ENCODE results near the gene SHC2. TPM values are rescaled to one million over a fixed set of nuclear protein-coding genes. Genes with fewer than 3 reads are reported as not detected.
"Not testable (repeated sequence)": the region's sequence is repeated elsewhere in the genome, so short reads cannot be mapped to it uniquely, and the experiment has no call there.

Gene SHC2
- total and polyA plus RNA-seq, 8 donors: 16.0 to 34.5 (median 20.2) TPM

DNA sequence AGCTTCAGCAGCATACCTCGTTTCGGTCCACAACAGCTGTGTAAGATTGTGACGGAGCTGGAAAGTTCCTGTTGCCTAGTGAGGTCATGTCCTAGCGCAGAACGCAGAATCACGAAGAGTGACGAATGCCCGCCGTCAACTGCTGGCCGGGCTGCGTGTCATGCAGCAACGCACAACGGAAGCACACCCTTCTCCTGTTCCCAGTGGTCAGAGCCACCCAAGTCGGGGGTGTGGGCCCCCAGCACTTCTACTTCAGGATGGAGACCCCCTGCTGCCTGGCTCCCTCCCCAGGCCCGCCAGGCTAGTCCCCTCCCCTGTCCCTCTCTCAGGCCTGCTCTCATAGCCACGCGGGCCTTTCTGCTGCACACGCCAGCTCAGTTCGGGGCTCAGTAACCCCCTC lies 77.8 kb downstream of the SHC2 start:
- Histone ChIP-seq H3K4me3 (no peak overlapping the region), H3K9me3 (no peaks in the 10 kb centered on the region), H3K36me3 (no peaks in the 10 kb centered on the region), H3K27ac (no peak overlapping the region), H3K4me1 (no peaks in the 10 kb centered on the region), H3K27me3 (peaks cover 18 to 43% of the 10 kb centered on the region in 2 donors)
- ATAC-seq (no peak), DNase-seq (no peak)
- TF ChIP-seq, protein P1, sequence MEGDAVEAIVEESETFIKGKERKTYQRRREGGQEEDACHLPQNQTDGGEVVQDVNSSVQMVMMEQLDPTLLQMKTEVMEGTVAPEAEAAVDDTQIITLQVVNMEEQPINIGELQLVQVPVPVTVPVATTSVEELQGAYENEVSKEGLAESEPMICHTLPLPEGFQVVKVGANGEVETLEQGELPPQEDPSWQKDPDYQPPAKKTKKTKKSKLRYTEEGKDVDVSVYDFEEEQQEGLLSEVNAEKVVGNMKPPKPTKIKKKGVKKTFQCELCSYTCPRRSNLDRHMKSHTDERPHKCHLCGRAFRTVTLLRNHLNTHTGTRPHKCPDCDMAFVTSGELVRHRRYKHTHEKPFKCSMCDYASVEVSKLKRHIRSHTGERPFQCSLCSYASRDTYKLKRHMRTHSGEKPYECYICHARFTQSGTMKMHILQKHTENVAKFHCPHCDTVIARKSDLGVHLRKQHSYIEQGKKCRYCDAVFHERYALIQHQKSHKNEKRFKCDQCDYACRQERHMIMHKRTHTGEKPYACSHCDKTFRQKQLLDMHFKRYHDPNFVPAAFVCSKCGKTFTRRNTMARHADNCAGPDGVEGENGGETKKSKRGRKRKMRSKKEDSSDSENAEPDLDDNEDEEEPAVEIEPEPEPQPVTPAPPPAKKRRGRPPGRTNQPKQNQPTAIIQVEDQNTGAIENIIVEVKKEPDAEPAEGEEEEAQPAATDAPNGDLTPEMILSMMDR (IDR thresholded peaks at IDR 0.05): no peak
- intact Hi-C loops (cut with DNase I): no loop called here

DNA sequence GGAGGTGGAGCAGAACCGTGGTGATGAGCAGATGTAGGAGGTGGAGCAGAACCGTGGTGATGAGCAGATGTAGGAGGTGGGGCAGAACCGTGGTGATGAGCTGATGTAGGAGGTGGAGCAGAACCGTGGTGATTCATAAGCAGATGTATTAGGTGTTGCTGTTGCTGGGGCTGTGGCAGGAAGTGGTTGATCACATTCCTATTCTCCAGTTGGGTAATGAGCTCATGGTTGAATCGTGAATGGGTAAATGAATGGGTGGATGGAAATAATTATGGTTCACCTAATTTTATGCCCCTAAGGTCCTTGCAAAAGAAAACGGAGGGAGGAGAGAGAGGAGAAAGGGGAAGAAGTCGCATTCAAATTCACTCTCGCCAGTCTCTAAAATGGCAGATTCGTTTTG lies 78.3 kb downstream of the SHC2 start:
- H3K4me3 ChIP-seq; H3K36me3 ChIP-seq; DNase-seq; H3K9me3 ChIP-seq; H3K4me1 ChIP-seq; ATAC-seq; H3K27ac ChIP-seq; intact Hi-C loops (cut with DNase I): not testable (repeated sequence)
- peaks cover 18 to 41% of the 10 kb centered on the region in 2 donors for H3K27me3 ChIP-seq

DNA sequence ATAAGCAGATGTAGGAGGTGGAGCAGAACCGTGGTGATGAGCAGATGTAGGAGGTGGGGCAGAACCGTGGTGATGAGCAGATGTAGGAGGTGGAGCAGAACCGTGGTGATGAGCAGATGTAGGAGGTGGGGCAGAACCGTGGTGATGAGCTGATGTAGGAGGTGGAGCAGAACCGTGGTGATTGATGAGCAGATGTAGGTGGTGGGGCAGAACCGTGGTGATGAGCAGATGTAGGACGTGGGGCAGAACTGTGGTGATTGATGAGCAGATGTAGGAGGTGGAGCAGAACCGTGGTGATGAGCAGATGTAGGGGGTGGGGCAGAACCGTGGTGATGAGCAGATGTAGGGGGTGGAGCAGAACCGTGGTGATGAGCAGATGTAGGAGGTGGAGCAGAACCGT lies 78.9 kb downstream of the SHC2 start:
- not testable (repeated sequence) for ATAC-seq

DNA sequence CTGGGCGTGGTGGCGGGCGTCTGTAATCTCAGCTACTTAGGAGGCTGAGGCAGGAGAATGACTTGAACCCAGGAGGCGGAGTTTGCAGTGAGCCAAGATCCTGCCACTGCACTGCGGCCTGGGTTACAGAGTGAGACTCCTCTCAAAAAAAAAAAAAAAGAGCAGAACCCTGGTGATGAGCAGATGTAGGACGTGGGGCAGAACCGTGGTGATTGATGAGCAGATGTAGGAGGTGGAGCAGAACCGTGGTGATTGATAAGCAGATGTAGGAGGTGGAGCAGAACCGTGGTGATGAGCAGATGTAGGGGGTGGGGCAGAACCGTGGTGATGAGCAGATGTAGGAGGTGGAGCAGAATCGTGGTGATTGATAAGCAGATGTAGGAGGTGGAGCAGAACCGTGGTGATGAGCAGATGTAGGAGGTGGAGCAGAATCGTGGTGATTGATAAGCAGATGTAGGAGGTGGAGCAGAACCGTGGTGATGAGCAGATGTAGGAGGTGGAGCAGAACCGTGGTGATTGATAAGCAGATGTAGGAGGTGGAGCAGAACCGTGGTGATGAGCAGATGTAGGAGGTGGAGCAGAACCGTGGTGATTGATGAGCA lies 80.1 kb downstream of the SHC2 start:
- ATAC-seq; H3K9me3 ChIP-seq; H3K4me3 ChIP-seq; DNase-seq; H3K4me1 ChIP-seq; H3K36me3 ChIP-seq; H3K27ac ChIP-seq; intact Hi-C loops (cut with DNase I): not testable (repeated sequence)
- H3K27me3 ChIP-seq: peaks cover 18 to 31% of the 10 kb centered on the region in 2 donors

More for the DNA sequence above, 78.9 kb downstream of the SHC2 start:
- intact Hi-C loops (cut with DNase I); H3K9me3 ChIP-seq; H3K4me1 ChIP-seq; H3K4me3 ChIP-seq; H3K36me3 ChIP-seq; H3K27ac ChIP-seq; DNase-seq: not testable (repeated sequence)
- peaks cover 18 to 39% of the 10 kb centered on the region in 2 donors for H3K27me3 ChIP-seq

DNA sequence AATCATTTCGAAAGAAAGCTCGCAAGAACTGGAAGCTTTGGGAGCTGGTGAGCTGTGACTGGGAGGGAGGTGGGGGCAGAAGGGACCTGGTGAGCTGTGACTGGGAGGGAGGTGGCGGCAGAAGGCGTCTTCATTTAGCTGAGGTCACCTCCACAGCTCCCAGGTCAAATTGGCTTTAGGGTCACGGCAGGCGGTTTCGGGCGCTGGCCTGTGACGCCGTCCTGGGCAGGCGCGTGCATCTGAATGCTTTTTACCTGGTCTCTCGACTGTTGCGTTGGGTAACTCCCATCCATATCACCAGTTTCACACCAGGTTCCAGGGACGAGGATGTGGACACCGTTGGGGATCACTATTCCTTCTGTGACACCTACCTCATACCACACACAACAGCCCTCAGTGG lies 81.0 kb downstream of the SHC2 start:
- intact Hi-C loops (cut with DNase I): no loop called here
- H3K9me3 ChIP-seq: no peaks in the 10 kb centered on the region
- ATAC-seq: no peak
- peaks cover 22 to 29% of the 10 kb centered on the region in 2 donors for H3K27me3 ChIP-seq
- H3K27ac ChIP-seq: no peak overlapping the region
- TF ChIP-seq, protein P1 (IDR thresholded peaks at IDR 0.05): no peak
- DNase-seq: no peak
- no peaks in the 10 kb centered on the region for H3K4me1 ChIP-seq
- H3K4me3 ChIP-seq: no peak overlapping the region
- no peaks in the 10 kb centered on the region for H3K36me3 ChIP-seq

DNA sequence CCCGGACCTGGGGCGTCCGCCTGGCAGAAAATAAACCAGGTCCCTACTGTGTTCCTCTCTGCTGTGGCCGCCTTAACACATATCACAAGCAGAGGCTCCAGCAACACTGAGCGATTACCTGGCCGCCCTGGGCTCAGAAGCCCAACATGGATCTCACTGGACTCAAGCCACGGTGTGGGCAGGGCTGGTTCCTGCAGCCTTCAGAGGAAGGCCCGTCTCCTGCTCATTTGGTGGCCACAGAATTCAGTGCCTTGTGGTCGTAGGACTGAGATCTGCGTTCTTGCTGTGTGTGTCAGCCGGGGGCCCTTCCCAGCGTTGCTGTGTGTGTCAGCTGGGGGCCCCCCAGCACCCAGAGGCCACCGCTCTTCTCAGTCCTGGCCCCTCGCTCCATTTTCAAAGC lies 82.1 kb downstream of the SHC2 start:
- no peak overlapping the region for H3K27ac ChIP-seq
- TF ChIP-seq, protein P1 (IDR thresholded peaks at IDR 0.05): no peak
- H3K4me3 ChIP-seq: no peak overlapping the region
- no peak for ATAC-seq
- intact Hi-C loops (cut with DNase I): no loop called here
- H3K27me3 ChIP-seq: peaks cover 18 to 29% of the 10 kb centered on the region in 2 donors
- no peaks in the 10 kb centered on the region for H3K36me3 ChIP-seq
- DNase-seq: no peak
- no peaks in the 10 kb centered on the region for H3K4me1 ChIP-seq
- no peaks in the 10 kb centered on the region for H3K9me3 ChIP-seq
